ENCODE results near the gene MAEA. TPM values are rescaled to one million over a fixed set of nuclear protein-coding genes. Genes with fewer than 3 reads are reported as not detected.

Gene MAEA
- total RNA-seq, 2 donors from 2014 or later: 42.8 to 50.1 TPM

DNA sequence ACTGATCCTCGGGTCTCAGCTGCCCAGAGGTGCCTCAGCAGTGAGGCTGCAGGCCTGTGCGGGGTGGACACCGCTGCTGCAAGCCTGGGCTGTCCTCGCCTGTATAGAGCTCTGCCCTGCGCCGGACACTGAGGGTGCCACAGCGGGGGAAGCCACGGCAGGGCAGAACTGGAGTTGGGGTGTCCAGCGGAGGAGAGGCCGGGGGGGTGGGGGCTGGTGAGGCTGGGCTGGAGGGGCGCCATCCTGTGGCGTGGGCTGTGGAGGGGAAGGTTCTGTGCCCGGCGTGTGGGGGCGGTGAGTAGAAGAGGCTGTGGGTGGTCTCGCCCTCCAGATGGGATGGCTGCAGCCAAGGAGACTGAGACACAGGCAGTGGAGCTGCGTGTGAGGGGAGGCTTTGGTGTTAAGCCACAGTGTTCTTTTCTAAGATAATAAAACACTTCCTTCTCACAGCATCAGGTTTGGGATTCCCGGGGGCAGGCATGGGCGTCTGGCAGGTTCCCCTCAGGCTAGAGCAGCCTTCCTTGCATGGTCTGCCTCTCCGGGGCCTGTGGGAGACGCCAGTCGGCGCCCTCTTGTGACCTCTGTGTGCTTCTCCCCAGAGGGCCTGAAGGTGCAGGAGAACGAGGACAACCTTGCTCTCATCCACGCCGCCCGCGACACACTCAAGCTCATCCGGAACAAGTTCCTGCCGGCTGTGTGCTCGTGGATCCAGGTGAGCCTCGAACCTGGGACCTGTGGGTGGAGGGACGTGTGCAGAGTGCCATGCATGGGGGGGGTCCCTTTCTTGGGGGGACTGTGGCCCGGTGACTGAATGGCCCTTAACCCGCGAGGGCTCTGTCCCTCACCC lies 64.7 kb downstream of the MAEA start:
- no peak for DNase-seq (ENCODE audit: low spot score in 2 of 2)
- Mint-ChIP-seq H3K9me3 (no peaks in the 10 kb centered on the region), H3K36me3 (no peaks in the 10 kb centered on the region), H3K27ac (no peak overlapping the region)
- no peak for ATAC-seq

- Mint-ChIP-seq H3K9me3 (no peaks in the 10 kb centered on the region), H3K27ac (no peak overlapping the region), H3K36me3 (no peaks in the 10 kb centered on the region)
- DNase-seq (ENCODE audit: low spot score in 2 of 2) (no peak), ATAC-seq (no peak)
Observed at GRCh38 chr4:1354983-1355275, 65.2 kb downstream of the MAEA start.

GRCh38 chr4:1355378-1355777 lies 65.7 kb downstream of the MAEA start:
- DNase-seq (ENCODE audit: low spot score in 2 of 2) (no peak), ATAC-seq (no peak)
- Mint-ChIP-seq H3K36me3 (no peaks in the 10 kb centered on the region), H3K27ac (no peak overlapping the region), H3K9me3 (no peaks in the 10 kb centered on the region)

- H3K27ac Mint-ChIP-seq: no peak overlapping the region
- peak in 1 of 2 donors; percentile 63 for DNase-seq (ENCODE audit: low spot score in 2 of 2)
- H3K9me3 Mint-ChIP-seq: no peaks in the 10 kb centered on the region
- no peaks in the 10 kb centered on the region for H3K36me3 Mint-ChIP-seq
- ATAC-seq: peak in 1 of 2 donors; percentile 30
Observed at GRCh38 chr4:1356181-1356998, 66.7 kb downstream of the MAEA start.

GRCh38 chr4:1357356-1358248 lies 67.9 kb downstream of the MAEA start:
- ATAC-seq (peak in 1 of 2 donors; percentile 16), DNase-seq (ENCODE audit: low spot score in 2 of 2) (no peak)
- no peak overlapping the region for H3K27ac Mint-ChIP-seq
- no peaks in the 10 kb centered on the region for H3K9me3 Mint-ChIP-seq
- H3K36me3 Mint-ChIP-seq: no peaks in the 10 kb centered on the region

DNA sequence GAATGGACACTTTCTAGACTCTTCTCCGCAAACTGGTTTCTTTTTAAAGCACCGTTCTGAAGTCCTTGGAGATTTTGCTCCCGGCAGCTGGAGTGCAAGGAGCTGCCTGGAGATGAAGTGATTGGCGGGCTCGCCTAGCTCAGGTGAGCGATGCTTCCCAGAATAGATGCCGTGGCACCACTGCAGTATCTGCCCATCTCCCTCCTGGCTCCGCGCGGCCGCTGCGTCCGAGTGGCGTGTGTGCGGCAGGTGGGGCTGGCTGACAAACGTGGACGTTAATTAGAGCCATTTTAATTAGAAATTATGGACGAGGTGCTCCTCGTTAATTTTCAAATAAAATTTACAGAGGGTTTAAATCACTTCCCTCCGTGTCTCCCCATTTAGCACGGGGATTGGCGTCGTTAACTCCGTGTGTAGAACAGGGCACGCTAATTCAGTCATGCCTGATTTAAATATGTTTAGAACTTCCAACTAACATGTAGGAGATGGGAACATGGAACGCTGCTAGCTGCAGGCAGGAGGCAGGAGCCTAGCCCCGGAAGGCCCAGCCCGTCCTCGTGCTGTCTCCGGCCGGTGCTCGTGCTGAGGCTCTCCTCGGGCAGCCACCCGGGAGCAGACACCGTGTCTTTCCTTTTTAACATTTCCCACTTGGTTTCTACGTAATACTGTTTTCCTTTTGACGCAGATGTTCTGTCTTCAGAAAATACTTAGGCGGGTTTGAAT lies 68.9 kb downstream of the MAEA start:
- no peak overlapping the region for H3K27ac Mint-ChIP-seq
- DNase-seq (ENCODE audit: low spot score in 2 of 2): no peak
- H3K36me3 Mint-ChIP-seq: no peaks in the 10 kb centered on the region
- ATAC-seq: no peak
- H3K9me3 Mint-ChIP-seq: no peaks in the 10 kb centered on the region

DNA sequence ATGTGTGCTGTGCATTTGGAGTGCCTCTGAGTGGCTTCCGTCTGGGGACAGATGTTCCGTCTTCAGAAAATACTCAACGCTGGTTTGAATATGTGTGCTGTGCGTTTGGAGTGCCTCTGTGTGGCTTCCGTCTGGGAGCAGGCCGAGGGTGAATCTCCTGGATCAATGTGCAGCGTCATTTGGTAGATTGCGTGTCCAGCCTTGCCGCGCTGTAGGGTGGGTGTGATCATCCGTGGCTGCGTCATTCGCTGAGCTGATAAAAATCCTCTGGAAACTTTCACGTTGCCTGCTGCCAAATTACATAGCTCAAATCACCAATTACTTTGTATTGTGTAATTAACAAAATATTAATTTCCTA lies 69.4 kb downstream of the MAEA start:
- no peak overlapping the region for H3K27ac Mint-ChIP-seq
- no peak for DNase-seq (ENCODE audit: low spot score in 2 of 2)
- H3K36me3 Mint-ChIP-seq: no peaks in the 10 kb centered on the region
- no peaks in the 10 kb centered on the region for H3K9me3 Mint-ChIP-seq
- no peak for ATAC-seq

DNA sequence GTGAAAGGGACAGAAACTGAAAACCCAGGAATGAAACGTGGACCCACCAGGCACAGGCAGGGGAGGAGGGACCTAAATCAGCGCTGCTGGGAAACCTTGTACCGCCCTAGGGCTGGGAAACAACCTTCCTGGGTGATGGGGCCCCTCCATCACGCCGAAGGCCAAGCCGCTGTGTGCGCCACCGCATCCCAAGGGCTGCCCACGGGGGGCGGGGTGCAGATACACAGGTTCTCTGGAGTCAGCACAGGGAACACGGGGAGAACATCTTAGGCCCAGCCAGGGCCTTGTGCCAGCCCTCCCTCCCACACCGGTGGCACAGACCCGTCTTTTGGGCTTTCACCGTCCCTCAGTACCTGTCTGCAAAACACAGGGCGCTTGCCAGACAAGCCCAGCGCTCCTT lies 70.3 kb downstream of the MAEA start:
- Mint-ChIP-seq H3K9me3 (no peaks in the 10 kb centered on the region), H3K36me3 (no peaks in the 10 kb centered on the region), H3K27ac (peak overlapping the region in 1 of 2 donors; percentile 14)
- no peak for ATAC-seq
- DNase-seq (ENCODE audit: low spot score in 2 of 2): no peak

- Mint-ChIP-seq H3K27ac (peak overlapping the region; percentile 14 to 23), H3K9me3 (no peaks in the 10 kb centered on the region), H3K36me3 (no peaks in the 10 kb centered on the region)
- DNase-seq (ENCODE audit: low spot score in 2 of 2) (no peak), ATAC-seq (no peak)
Observed at GRCh38 chr4:1360423-1361283, 71.0 kb downstream of the MAEA start.

DNA sequence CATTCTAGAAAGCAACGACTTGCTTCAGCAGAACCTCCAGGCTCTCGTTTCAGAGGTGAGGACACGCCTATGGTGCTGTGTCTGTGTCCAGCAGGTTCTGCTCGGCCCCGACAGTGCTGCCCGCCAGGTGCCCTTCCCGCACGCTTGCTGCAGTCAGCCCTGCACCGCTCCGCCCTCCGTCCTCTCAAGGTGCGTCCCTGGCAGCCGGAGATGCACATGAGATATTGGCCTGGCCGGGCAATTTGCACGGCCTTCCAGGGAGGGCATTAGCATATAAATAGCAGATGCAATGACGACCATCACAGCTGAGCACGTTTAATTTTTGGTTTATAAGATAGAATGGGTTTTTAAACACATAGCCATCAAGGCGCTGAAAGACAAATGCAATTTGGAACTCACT lies 71.7 kb downstream of the MAEA start:
- Mint-ChIP-seq H3K27ac (peak overlapping the region in 1 of 2 donors; percentile 23), H3K36me3 (no peaks in the 10 kb centered on the region), H3K9me3 (no peaks in the 10 kb centered on the region)
- no peak for DNase-seq (ENCODE audit: low spot score in 2 of 2)
- ATAC-seq: no peak

DNA sequence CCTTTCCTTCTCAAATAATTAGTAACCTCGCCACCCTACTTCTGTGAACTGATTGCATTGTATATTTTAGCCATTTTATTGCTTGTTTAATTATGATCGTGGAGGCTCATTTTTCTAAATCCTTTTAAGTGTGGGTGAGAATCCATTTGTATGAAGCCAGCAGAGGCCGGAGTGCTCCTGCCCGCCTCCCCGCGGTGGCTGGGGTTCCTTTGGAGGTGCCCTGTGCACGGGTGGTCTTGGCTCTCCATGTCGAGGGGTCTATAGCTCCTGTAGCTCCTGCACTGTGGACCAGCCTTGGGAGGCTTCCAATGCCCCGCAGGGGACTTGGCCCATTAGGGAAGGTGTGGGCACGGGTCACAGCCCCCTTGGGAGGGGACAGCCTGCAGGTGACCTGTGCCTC lies 72.4 kb downstream of the MAEA start:
- H3K9me3 Mint-ChIP-seq: no peaks in the 10 kb centered on the region
- H3K27ac Mint-ChIP-seq: no peak overlapping the region
- H3K36me3 Mint-ChIP-seq: no peaks in the 10 kb centered on the region
- DNase-seq (ENCODE audit: low spot score in 2 of 2) (no peak), ATAC-seq (no peak)

- no peak overlapping the region for H3K27ac Mint-ChIP-seq
- no peaks in the 10 kb centered on the region for H3K9me3 Mint-ChIP-seq
- H3K36me3 Mint-ChIP-seq: no peaks in the 10 kb centered on the region
- ATAC-seq (no peak), DNase-seq (ENCODE audit: low spot score in 2 of 2) (no peak)
Observed at GRCh38 chr4:1362521-1362920, 72.8 kb downstream of the MAEA start.

DNA sequence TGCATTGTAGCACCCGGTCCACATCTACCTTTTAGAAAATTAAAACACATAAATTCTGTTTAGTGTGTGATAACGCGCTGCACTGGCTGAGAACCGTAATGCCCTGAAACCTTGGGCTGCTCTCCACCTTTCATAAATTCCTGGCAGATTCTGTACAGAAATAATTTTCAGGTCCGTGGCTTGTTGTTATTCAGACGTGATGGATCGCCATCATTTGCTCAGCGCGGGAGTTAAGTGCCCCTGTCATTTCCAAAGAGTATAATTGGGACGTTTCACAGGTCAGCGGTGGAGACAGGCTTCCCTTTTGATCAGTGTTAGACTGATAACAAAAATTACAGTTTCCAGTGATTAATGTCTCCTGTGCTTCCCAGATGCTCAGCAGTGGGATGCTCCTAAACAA lies 73.8 kb downstream of the MAEA start:
- no peak for DNase-seq (ENCODE audit: low spot score in 2 of 2)
- H3K9me3 Mint-ChIP-seq: no peaks in the 10 kb centered on the region
- no peaks in the 10 kb centered on the region for H3K36me3 Mint-ChIP-seq
- no peak overlapping the region for H3K27ac Mint-ChIP-seq
- no peak for ATAC-seq

DNA sequence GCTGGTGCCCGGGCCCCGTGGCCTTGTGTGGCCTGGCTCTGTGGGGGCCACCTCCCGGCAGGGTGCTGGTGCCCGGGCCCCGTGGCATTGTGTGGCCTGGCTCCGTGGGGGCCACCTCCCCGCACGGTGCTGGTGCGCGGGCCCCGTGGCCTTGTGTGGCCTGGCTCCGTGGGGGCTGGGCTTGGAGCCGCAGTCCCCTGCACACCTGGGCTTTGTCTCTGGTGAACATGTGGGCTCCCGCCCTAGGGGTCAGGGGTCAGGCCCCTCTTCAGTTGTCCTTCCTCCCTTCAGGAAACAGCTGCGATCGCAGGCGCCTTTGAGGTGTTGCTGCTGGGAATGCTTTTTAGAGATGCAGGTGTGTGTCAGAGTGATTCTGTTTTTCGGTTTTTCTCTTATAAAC lies 74.5 kb downstream of the MAEA start:
- no peaks in the 10 kb centered on the region for H3K36me3 Mint-ChIP-seq
- no peak for DNase-seq (ENCODE audit: low spot score in 2 of 2)
- no peak for ATAC-seq
- H3K27ac Mint-ChIP-seq: no peak overlapping the region
- H3K9me3 Mint-ChIP-seq: no peaks in the 10 kb centered on the region

DNA sequence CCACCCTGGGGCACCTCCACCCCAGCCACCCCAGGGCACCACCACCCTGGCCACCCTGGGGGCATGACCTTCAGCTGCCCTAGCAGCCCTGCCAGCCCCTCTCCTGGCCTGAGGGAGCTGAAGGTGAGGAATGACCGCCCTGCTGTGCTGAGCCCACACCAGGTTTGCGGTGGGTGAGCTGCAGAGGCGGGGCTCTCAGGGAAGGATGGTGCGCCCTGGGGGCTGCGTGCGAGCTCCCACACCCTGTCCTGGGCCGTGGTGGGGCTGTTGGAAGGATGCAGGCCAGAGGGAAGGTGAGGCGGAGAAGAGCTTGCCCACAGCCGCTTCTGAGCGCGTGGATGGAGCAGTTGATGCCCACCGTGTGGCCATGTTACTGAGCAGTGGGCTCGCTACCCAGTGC lies 75.1 kb downstream of the MAEA start:
- Mint-ChIP-seq H3K36me3 (no peaks in the 10 kb centered on the region), H3K9me3 (no peaks in the 10 kb centered on the region), H3K27ac (no peak overlapping the region)
- no peak for DNase-seq (ENCODE audit: low spot score in 2 of 2)
- ATAC-seq: no peak

Data from activated naive CD4-positive, alpha-beta T cell treated with anti-CD3 and anti-CD28 coated beads, Interleukin-2, amount 50 U/mL, for 72 hours (primary cell).